Activated T-helper 1 cell treated with anti-CD3 and anti-CD28 coated beads, Interleukin-12 subunit alpha, Interleukin-12 subunit beta, Interleukin-2, Interleukin-4 antibody, amounts not matched to agents 30 ng/mL and 10 ng/mL and 1 ng/mL, durations not matched to agents 14 hours and 24 hours and 36 hours (primary cell): ENCODE results near the gene AGPAT3. TPM values are rescaled to one million over a fixed set of nuclear protein-coding genes. Genes with fewer than 3 reads are reported as not detected.

ENCODE experiments used
- DNase-seq: peaks from one replicate; pipeline ENCODE4 v3.0.0; 2021; ENCODE audit warnings: low spot score
- H3K27ac Mint-ChIP-seq: one replicate; pipeline ENCODE4 v1.8.0; 2021; ENCODE audit warnings: mild to moderate bottlenecking, mixed read lengths
- H3K27me3 Mint-ChIP-seq: one replicate; pipeline ENCODE4 v1.8.0; 2022; ENCODE audit warnings: mild to moderate bottlenecking, moderate library complexity, mixed read lengths; ENCODE audit not compliant: insufficient read depth
- H3K36me3 Mint-ChIP-seq: one replicate; pipeline ENCODE4 v1.8.0; 2021; ENCODE audit warnings: low read depth, mixed read lengths
- H3K4me1 Mint-ChIP-seq: one replicate; pipeline ENCODE4 v1.8.0; 2021; ENCODE audit warnings: low read depth, mixed read lengths
- H3K4me3 Mint-ChIP-seq: one replicate; pipeline ENCODE4 v1.8.0; 2021; ENCODE audit warnings: mild to moderate bottlenecking, moderate library complexity, mixed read lengths
- H3K9me3 Mint-ChIP-seq: one replicate; pipeline ENCODE4 v1.8.0; 2021; ENCODE audit warnings: mixed read lengths
- intact Hi-C: fragments of 100-400 bp; cut with micrococcal nuclease; formaldehyde crosslinking; loops from one replicate; pipeline ENCODE4 v1.15.1; 2024
- total RNA-seq: library from RNA; stranded (reverse); gene quantifications from 2 replicates; pipeline ENCODE4 v1.2.3, GENCODE V29; 2022

Gene AGPAT3
- total RNA-seq, 1 donor from 2014 or later, result 127 TPM

GRCh38 chr21:43950936-43951335, 85.9 kb downstream of the AGPAT3 start:
- no peak overlapping the region for H3K27ac Mint-ChIP-seq
- H3K9me3 Mint-ChIP-seq, result peaks cover 22% of the 10 kb centered on the region
- intact Hi-C loops, result no loop called here
- H3K27me3 Mint-ChIP-seq, result no peaks in the 10 kb centered on the region
- DNase-seq, result no peak
- H3K4me1 Mint-ChIP-seq, result peaks cover 15% of the 10 kb centered on the region
- no peak overlapping the region for H3K4me3 Mint-ChIP-seq
- H3K36me3 Mint-ChIP-seq, result peaks cover 35% of the 10 kb centered on the region

GRCh38 chr21:43951911-43952703, 87.1 kb downstream of the AGPAT3 start:
- Mint-ChIP-seq H3K4me1 (peaks cover 21% of the 10 kb centered on the region), H3K4me3 (no peak overlapping the region), H3K36me3 (peaks cover 36% of the 10 kb centered on the region), H3K27me3 (no peaks in the 10 kb centered on the region), H3K27ac (peak overlapping the region; percentile 29), H3K9me3 (peaks cover 22% of the 10 kb centered on the region)
- intact Hi-C loops, result no loop called here
- no peak for DNase-seq

- Mint-ChIP-seq H3K9me3 (peaks cover 19% of the 10 kb centered on the region), H3K4me3 (no peak overlapping the region), H3K27ac (no peak overlapping the region), H3K4me1 (peaks cover 21% of the 10 kb centered on the region), H3K27me3 (no peaks in the 10 kb centered on the region), H3K36me3 (peaks cover 29% of the 10 kb centered on the region)
- DNase-seq, result no peak
- intact Hi-C loops, result no loop called here
Observed at GRCh38 chr21:43953021-43953420, 88.0 kb downstream of the AGPAT3 start.

GRCh38 chr21:43954042-43954441, 89.0 kb downstream of the AGPAT3 start:
- Mint-ChIP-seq H3K9me3 (peaks cover 10% of the 10 kb centered on the region), H3K36me3 (peaks cover 21% of the 10 kb centered on the region), H3K4me3 (no peak overlapping the region), H3K4me1 (peaks cover 19% of the 10 kb centered on the region), H3K27me3 (no peaks in the 10 kb centered on the region), H3K27ac (no peak overlapping the region)
- no peak for DNase-seq
- intact Hi-C loops, result no loop called here

GRCh38 chr21:43954896-43955295, 89.9 kb downstream of the AGPAT3 start:
- DNase-seq, result no peak

GRCh38 chr21:43956019-43956669, 91.1 kb downstream of the AGPAT3 start:
- Mint-ChIP-seq H3K27me3 (no peaks in the 10 kb centered on the region), H3K9me3 (no peaks in the 10 kb centered on the region), H3K4me3 (no peak overlapping the region), H3K36me3 (peaks cover 19% of the 10 kb centered on the region), H3K4me1 (peaks cover 13% of the 10 kb centered on the region), H3K27ac (no peak overlapping the region)
- intact Hi-C loops, result no loop called here
- DNase-seq, result no peak

More at GRCh38 chr21:43954896-43955295, 89.9 kb downstream of the AGPAT3 start:
- H3K4me3 Mint-ChIP-seq, result no peak overlapping the region
- peaks cover 1% of the 10 kb centered on the region for H3K9me3 Mint-ChIP-seq
- intact Hi-C loops, result no loop called here
- no peaks in the 10 kb centered on the region for H3K27me3 Mint-ChIP-seq
- peaks cover 11% of the 10 kb centered on the region for H3K4me1 Mint-ChIP-seq
- no peak overlapping the region for H3K27ac Mint-ChIP-seq
- peaks cover 13% of the 10 kb centered on the region for H3K36me3 Mint-ChIP-seq

GRCh38 chr21:43956670-43957035, 91.6 kb downstream of the AGPAT3 start:
- H3K4me3 Mint-ChIP-seq, result no peak overlapping the region
- H3K27ac Mint-ChIP-seq, result no peak overlapping the region
- H3K4me1 Mint-ChIP-seq, result peaks cover 13% of the 10 kb centered on the region

GRCh38 chr21:43957128-43957571, 92.1 kb downstream of the AGPAT3 start:
- intact Hi-C loops, result no loop called here
- peaks cover 13% of the 10 kb centered on the region for H3K4me1 Mint-ChIP-seq
- no peak for DNase-seq
- H3K27ac Mint-ChIP-seq, result no peak overlapping the region
- no peak overlapping the region for H3K4me3 Mint-ChIP-seq
- H3K27me3 Mint-ChIP-seq, result no peaks in the 10 kb centered on the region
- H3K9me3 Mint-ChIP-seq, result no peaks in the 10 kb centered on the region
- H3K36me3 Mint-ChIP-seq, result peaks cover 22% of the 10 kb centered on the region

More at GRCh38 chr21:43956670-43957035, 91.6 kb downstream of the AGPAT3 start:
- no peaks in the 10 kb centered on the region for H3K9me3 Mint-ChIP-seq
- H3K36me3 Mint-ChIP-seq, result peaks cover 22% of the 10 kb centered on the region
- H3K27me3 Mint-ChIP-seq, result no peaks in the 10 kb centered on the region
- DNase-seq, result no peak
- intact Hi-C loops, result no loop called here

- Mint-ChIP-seq H3K36me3 (peaks cover 27% of the 10 kb centered on the region), H3K27me3 (no peaks in the 10 kb centered on the region), H3K4me1 (peaks cover 18% of the 10 kb centered on the region), H3K27ac (no peak overlapping the region), H3K4me3 (no peak overlapping the region), H3K9me3 (no peaks in the 10 kb centered on the region)
- intact Hi-C loops, result no loop called here
- no peak for DNase-seq
Observed at GRCh38 chr21:43957611-43958362, 92.8 kb downstream of the AGPAT3 start.

GRCh38 chr21:43958364-43959158, 93.5 kb downstream of the AGPAT3 start:
- Mint-ChIP-seq H3K27me3 (no peaks in the 10 kb centered on the region), H3K36me3 (peaks cover 31% of the 10 kb centered on the region), H3K4me1 (peaks cover 22% of the 10 kb centered on the region), H3K4me3 (no peak overlapping the region), H3K27ac (no peak overlapping the region), H3K9me3 (no peaks in the 10 kb centered on the region)
- intact Hi-C loops, result no loop called here
- DNase-seq, result no peak

GRCh38 chr21:43959231-43960116, 94.5 kb downstream of the AGPAT3 start:
- no peaks in the 10 kb centered on the region for H3K27me3 Mint-ChIP-seq
- H3K4me1 Mint-ChIP-seq, result peaks cover 22% of the 10 kb centered on the region
- DNase-seq, result no peak
- peaks cover 31% of the 10 kb centered on the region for H3K36me3 Mint-ChIP-seq
- intact Hi-C loops, result no loop called here
- H3K27ac Mint-ChIP-seq, result no peak overlapping the region
- no peaks in the 10 kb centered on the region for H3K9me3 Mint-ChIP-seq
- no peak overlapping the region for H3K4me3 Mint-ChIP-seq
